Stimulated activated CD4-positive, alpha-beta T cell treated with anti-CD3 and anti-CD28 coated beads, Interleukin-1b, Interleukin-23, amount 100 ng/mL, for 4 hours (primary cell): ENCODE measurements around the gene DENND2D.

ENCODE experiments used
- DNase-seq, 2 donors: peaks; one replicate each; pipeline ENCODE4 v3.0.0-alpha.2; 2020; ENCODE audit warnings: low read depth in 2 of 2

The DENND2D gene

GRCh38 chr1:111175349-111175748 lies 25.1 kb downstream of the DENND2D start:
- DNase-seq = no peak

GRCh38 chr1:111174070-111174469 lies 26.4 kb downstream of the DENND2D start:
- no peak for DNase-seq

GRCh38 chr1:111172463-111172862 lies 28.0 kb downstream of the DENND2D start:
- no peak for DNase-seq

- no peak for DNase-seq
Measured at GRCh38 chr1:111164151-111164550, 36.3 kb downstream of the DENND2D start.

DNA sequence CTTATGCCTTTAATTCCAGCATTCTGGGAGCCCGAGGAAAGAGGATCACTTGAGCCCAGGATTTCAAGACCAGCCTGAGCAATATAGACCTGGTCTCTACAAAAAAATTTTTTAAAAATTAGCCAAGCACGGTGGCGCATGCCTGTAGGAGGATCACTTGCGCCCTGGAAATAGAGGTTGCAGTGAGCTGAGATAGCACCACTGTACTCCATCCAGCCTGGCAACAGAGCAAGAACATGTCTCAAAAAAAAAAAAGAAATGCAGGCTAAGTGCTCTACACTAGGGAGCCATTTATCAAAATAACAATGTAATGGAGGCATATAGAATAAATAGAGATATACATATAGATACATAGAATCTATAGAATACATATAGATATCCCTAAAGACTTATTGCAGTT lies 37.1 kb downstream of the DENND2D start:
- DNase-seq = no peak

GRCh38 chr1:111162488-111162880 lies 38.0 kb downstream of the DENND2D start:
- DNase-seq = no peak

DNA sequence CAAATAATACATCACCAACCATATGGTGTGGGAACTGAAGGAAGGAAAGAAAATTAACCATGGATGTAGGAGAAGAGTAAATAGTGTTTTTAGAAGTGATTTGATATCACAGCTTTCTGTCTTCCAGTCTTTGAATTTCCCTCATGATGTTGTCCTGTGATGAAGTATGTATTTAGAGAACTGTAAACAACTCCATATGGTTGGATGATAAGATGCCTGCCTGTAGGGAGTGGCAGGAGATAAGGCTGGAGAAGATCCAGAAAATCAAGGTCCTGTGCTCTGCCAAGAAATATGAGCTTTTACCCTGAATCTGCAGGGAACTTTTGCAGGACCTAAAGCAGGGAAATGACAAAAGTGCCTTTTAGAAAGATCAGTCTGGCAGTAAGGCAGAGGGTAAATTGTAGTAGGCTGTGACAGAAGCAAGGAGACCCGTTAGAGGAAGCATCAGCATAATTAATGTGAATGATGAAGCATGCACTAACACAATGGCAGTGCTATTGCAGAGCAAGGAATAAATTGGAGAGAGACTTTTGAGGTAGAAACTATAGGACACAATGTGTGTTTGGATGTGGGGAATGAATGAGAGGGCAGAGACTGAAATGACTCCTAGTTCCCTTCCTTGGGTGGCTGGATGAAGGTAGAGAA lies 38.5 kb downstream of the DENND2D start:
- no peak for DNase-seq

DNA sequence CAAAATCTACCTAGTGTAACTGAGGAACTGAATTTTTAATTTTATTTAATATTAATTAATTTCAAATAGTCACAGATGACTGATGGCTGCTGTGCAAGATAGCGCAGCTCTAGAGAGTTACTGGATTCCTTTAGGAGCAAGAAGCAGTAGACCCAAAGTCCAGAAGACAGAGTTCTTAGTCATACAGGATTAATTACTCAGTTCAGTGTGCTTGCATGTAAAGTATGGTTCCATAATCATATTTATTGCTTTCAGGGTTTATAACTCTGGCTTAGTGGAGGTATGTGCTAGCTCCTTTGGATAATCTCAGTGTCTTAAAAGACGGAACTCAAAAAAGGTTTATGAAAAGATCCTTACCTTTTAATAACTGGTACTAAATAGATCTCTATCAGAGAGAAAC lies 43.0 kb downstream of the DENND2D start:
- DNase-seq = no peak

DNA sequence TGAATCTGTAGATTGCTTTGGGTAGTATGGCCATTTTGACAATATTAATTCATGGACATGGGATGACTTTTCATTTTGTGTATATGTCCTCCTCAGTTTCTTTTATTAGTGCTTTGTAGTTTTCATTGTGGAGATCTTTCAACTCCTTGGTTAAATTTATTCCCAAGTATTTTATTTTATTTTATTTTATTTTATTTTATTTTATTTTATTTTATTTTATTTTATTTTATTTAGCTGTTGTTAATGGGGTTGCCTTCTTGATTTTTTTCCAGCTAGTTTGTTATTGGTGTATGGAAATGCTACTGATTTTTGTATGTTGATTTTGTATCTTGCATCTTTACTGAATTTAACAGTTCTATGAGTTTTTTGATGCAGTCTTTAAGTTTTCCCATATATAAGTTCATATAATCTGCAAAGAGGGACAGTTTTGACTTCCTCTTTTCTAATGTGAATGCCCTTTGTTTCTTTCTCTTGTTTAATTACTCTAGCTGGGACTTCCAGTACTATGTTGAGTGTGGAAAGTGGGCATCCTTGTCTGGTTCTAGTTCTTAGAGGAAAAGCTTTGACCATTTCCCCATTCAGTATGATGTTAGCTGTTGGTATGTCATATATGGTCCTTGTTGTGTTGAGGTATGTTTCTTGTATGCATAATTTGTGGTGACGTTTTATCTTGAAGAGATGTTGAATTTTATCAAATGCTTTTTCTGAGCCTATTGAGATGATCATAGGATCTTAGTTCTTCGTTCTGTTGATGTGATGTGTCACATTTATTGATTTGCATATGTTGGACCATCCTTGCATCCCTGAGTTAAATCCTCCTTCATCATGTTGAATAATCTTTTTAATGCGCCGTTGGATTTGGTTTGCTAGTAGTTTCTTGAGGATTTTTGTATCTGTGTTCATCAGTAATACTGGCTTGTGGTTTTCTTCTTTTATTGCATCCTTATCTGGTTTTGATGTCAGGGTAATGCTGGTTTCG lies 46.1 kb downstream of the DENND2D start:
- no peak for DNase-seq

GRCh38 chr1:111151838-111152237 lies 48.6 kb downstream of the DENND2D start:
- DNase-seq = no peak

DNA sequence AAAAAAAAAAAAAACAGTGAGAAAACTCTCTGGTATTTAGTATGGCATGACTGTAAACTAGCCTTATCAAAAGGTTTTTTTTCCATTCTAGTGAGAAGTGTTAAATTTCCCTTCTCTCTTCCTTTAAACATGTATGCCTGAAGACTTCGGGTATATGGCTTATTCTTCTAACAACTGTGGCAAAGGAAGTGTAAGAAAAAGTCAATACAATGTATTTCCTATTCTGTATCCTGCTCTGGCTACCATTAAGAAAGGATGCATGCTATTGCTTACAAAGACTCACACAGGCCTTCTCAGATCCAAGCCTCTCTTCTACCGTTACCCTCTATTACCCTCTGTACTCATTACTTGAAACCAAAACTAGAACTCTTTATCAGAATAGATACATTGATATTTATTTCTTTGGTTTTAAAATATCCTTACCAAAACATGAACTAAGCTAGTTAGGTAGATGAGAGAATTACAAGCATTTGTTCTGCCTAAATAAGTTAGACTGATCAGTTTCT lies 52.0 kb downstream of the DENND2D start:
- no peak for DNase-seq

DNA sequence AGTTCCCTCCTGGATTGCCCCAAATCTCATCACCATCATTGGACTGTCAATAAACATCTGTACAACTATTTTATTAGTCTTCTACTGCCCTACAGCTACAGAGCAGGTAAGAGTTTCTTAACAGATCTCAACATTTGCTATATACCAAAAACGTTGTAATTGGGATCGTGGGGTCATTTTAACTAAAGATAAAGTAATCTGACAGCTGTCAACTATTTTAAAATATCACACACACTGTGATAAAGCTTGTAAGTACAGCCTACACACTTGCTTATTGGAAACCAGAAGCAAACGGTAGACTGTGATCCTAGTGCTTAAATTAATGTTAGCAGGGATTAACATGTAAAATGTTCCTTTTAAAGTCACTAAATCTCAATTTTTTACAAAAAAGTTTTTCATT lies 52.5 kb downstream of the DENND2D start:
- no peak for DNase-seq

DNA sequence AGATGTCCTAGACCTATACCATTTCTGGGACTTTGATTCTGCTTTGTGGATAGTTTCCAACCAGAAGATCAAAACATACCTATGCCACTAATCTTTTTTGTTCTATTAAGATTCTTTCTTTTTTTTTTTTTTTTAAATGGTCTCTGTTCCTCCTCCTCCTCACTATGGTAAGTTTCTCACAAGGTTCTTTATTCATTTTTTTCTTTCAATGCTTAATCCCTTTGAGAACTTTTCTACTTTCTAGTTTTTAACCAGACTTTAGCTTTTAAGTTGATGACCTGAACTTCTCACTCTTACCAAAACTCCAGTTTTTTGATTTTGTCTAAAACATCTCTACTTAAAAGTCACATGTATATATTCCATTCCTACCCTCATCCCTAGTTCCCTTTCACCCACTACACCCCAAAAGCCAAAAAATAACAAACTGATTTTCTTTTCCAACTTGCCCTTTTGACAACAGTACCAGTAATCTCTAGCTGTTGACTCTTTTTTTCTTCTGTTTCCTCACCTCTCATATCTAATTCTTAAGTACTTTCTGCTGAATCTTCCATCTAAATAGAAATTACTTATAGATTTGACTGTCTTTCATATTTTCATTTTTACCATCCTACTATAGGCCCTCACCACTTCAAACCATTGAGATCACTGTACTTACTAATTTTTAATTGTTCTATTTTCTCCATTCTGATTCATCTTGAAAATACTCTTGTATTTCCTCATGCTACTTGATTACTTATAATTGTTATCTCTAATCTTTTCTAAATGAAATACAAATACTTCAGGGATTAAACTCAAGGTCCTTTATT lies 54.3 kb downstream of the DENND2D start:
- DNase-seq = no peak

DNA sequence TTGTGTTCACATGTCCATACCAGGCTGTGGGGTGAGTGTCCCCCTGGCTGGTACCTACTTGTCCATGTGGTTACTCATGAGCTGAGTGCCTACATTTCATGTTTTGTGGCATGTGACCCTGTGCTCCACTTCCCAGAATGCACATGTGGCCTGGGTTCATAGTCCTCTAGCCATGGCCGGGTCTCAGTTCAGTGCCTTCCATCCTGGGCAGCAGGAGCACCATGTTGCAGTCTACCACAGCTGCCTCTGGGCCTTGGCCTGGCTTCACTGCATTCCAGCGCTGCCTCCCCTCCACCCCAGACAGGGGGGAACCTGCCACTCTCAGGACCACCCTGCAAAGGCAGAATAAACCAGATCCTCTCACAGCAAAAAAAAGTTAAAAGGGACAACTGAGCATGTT lies 54.9 kb downstream of the DENND2D start:
- DNase-seq = no peak

- DNase-seq = no peak
Measured at GRCh38 chr1:111142356-111142975, 58.0 kb downstream of the DENND2D start.

DNA sequence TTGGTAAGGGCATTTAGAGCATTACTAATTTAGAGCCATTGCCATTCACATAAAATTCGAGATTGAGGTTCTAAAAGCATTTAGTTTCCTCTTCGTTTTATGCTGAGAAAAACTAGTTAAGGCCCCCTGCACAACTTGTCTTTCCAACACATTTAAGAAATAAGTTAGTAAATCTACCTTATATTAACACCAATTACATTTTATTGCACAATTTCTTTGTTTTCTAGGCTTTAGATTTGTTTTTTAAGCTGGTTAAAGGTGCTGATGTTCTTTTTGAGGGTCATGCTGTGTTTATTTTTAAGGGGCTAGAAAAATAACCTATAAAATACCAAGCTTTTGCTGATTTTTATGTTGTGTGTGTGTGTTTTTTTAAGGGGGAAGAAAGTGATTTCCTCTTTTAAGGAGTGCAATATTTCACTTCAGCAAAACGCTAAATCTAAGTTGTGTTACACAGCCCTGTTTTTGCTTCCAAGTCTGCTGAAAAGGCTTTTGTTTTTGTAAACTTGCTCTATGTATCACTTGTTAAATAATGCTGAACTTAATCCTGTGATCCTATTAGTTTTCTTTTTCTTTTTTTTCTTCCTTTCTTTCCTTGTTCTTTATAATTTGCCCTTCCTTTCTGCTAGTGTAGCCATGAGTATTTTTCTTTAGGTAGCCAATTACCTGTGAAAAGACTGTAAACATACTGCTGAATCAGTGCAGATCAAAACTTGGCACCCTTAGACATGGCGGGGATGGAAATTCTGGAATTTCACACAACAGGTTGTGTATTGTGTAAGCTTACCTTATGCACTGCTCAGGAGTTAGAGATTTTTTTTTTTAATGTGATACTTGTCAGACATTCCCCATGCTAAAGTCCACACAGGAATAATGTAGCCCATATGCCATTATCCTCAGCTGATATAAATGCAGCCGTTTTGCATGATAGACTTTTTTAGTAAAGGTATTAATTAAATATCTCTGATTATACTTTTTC lies 58.9 kb downstream of the DENND2D start:
- DNase-seq = no peak

DNA sequence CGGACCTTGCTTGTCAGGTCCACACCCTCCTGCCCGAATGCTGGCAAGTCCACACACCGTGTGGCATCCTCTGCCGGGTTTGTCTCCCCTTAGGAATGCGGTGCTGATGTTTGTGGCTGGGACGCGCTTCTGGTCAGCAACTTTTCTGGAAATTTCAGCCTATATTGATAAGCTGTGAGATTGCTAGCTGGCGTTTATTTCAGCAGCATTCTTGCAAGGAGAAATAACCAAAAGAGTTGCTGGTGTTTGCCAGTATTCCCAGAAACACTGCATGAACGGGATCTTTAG lies 59.8 kb downstream of the DENND2D start:
- DNase-seq = no peak

DNA sequence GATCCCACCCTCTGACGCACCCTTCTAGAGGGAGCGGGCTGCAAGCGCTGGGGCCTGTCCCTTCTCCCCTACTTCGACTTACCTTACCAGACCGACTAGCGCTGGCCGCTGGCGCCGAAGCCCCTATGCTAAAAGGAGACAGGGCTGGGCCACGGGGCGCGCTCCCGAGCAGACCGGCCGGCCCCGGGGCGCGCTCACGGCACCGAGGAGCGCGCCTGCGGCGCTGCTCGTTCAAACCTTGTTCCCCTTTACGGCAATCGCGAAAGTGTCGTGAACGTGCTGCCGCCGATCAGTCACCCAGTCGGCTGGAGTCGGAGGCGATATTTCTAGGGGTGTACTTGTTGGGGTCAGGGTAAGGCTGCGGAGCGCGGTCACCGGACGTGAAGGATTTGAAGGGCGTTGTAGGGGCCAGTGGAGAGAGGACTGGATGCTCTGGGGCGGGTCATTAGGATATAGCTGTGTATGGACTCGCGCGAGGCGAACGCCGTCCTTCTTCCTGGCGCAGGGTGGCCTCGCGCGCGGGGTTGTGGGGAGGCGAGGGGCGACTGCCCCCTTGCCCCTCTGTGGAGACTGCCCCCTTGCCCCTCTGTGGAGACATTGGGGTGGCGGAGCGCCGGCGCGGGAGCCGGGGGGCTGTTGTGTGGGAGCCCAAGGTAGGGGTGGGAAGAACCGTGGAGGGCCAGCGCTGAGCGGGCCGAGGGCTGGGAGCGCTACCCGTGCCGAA lies 60.3 kb downstream of the DENND2D start, which contains the start of the genes CEPT1 and DRAM2:
TSS of gene CEPT1 (plus strand) at position 268 of the 724 bp plus-strand sequence. CDS start 7,492 bp downstream, outside the sequence.
TSS of gene DRAM2 (minus strand) at position 138 of the 724 bp plus-strand sequence. CDS start 8,539 bp downstream, outside the sequence.
- DNase-seq = peak; percentile 83 to 85

GRCh38 chr1:111139324-111139955 lies 61.0 kb downstream of the DENND2D start:
- DNase-seq = peak in 1 of 2 donors; percentile 1
